Activated CD4-positive, alpha-beta T cell treated with anti-CD3 and anti-CD28 coated beads for 48 hours (primary cell): ENCODE data around the gene DNAJB6.
A peak's percentile ranks its signal among the peaks of the same experiment; 100 is the strongest.

ENCODE experiments used
- DNase-seq: peaks from one replicate; pipeline ENCODE4 v3.0.0-alpha.2; 2020

Gene DNAJB6

DNA sequence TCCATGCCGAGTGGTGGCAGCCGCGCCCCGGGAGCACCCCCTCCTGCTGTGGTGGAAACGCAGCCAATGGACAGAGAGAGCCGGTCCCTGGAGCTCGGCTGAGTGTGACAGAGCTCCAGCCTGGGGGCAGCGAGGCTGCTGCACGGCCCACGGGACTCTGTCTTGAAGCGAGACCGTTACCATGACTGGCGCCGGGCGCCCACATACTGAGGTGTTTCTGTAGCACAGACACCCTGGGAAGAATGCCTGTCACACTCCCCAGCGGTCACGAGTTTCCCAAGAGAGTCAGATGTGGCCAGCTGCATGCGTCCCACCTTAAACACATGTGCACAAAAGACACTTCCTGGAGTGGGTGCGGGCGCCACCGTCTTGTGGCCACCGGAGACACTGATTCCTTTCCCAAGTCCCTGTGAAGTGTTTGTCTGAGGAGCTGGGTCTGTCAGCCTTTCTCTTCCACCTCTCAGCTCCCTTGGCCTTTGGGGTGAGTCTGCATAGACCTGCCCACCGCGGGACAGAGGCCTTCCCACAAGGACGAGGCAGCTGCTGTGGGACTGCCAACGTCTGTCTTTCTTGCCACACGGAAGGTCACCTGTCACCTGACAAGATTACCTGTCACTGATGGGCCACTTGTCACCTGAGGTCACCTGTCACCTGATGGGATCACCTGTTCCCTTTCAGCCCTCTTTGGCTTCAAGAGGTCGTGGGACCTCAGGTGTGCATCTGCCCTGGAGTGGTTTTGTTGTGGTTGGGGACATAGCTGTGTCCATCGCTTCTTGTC lies 94.6 kb downstream of the DNAJB6 start:
- DNase-seq = no peak

DNA sequence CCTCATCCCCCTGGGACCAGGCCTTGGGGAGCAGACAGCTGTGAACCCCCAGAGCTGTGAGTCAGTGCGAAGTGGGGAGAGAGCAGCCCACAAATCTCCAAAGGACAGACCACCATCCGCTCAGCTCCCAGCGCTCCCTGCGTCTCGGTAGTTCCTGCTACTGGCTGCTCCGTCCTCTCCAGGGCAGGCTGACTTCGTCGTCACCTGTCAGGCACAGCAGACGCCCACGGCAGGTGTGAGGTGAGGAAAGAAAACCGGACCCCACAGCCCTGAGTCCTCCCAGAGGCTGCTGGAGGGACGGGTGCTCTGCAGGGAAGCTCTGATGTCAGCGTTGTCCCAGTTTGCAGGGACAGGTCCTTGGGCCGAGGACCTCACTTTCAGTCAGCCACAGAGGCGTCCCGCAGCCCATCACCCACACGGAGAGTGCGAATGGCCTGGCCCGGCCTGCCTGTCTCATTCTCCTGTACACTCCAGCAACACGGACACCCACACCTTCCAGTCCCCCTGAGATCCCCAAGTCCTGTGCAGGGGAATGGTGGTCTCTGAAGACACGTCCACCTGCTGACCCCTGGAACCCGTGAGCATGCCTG lies 95.2 kb downstream of the DNAJB6 start:
- DNase-seq = no peak

DNA sequence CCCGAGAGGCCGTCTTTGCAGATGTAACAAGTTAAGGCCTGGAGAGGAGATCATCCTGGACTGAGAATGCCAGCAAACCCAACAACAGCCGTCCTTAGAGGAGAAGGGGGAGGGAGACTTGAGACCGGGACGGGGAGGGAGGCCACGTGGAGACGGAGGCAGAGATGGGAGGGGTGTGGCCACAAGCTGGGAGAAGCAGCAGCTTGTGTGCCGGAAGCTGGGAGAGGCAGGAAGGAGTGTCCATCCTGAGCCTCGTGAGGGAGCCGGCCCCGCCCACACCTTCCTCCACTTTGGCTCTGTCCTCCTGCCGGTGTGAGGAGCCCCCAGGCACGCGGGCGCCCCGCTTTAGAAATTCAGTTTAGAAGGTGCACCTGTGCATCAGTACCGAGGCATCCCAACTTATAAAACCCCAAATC lies 95.7 kb downstream of the DNAJB6 start:
- peak; percentile 27 for DNase-seq

- DNase-seq = peak; percentile 74
Measured at GRCh38 chr7:157432957-157433576, 96.3 kb downstream of the DNAJB6 start.

DNA sequence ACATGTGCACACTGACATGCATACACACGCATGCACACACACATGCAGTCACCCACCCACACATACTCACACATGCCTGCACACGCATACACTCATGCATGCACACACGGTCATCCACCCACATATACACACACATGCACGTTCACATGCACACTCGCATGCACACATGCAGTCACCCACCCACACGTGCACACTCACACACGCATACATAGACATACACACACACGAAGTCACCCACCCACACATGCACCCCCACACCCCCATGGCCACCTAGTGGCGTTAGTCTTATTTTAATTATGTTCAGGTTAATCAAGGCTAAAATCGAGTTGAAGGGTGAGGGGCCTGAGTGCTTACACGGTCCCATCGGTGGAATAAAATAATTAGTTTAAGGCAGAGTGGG lies 96.8 kb downstream of the DNAJB6 start:
- DNase-seq = no peak

DNA sequence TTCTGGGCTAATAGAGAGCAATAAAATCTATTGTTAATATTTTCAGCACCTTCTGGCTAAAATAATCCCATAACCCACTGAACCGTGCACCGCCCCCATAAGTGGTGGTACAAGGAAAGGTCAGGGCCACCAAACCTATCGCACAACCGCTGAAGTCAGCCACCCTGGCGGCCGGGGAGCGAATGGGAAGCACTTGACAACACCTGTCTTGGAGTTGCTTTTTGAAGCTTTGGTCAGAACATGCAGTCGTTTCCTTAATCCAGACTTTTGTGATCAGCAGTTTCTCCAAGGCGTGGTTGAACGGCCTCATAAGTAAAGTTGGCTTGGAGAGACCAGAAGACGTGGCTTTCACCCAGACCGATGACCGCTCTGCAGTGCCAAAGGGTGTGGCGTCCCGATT lies 97.4 kb downstream of the DNAJB6 start:
- DNase-seq = no peak

DNA sequence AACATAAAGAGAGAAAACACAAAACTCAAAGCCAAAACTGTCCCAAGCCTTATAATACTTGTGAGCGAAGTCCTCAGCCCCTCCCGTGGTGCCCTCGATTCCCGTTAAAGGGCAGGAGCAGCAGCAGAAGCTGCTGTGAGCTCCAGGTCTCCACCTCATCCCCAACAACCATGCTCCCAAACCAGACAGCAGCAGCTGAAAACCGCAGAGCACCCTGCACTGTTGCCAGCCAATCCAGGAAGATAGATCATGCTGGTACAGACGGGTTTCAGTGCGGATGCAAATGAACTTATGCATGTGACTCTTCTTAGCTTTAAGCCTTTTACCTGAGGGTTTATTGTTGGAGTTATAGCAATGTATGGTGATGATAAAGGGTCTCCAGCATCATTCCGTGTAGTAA lies 97.9 kb downstream of the DNAJB6 start:
- DNase-seq = no peak

- DNase-seq = no peak
Measured at GRCh38 chr7:157436076-157436475, 99.3 kb downstream of the DNAJB6 start.

DNA sequence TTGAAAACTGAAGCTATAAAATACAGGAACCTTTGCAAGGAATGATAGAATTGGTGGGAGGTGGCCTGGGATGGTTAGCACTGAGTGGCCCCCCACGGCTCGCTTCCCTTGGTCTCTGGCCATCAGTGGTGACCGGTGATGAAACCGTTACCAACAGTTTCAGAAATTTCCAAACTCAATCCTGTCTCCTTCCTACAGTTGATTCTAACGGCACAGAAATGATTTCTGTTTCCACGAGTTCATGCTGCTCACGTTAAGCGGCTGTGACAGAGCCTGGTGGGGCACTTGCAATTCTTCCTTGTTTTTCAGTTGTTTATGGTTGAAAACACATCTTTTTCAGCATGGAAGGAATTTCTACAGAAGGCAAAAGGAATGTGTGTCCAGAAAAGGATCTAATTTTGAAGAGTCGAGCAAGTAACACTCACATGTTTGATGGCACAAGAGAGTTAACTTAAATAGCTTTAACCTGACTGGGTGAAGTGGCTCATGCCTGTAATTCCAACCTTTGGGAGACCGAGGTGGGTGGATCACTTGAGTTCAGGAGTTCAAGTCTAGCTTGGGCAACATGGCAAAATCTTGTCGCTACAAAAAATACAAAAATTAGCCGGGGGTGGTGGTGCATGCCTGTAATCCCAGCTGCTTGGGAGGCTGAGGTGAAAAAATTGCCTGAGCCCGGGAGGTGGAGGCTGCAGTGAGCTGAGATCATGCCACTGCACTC lies 100.1 kb downstream of the DNAJB6 start:
- DNase-seq = no peak

- no peak for DNase-seq
Measured at GRCh38 chr7:157437519-157438061, 100.8 kb downstream of the DNAJB6 start.

GRCh38 chr7:157438121-157439025 lies 101.6 kb downstream of the DNAJB6 start:
- DNase-seq = no peak

GRCh38 chr7:157439149-157439548 lies 102.3 kb downstream of the DNAJB6 start:
- DNase-seq = no peak

DNA sequence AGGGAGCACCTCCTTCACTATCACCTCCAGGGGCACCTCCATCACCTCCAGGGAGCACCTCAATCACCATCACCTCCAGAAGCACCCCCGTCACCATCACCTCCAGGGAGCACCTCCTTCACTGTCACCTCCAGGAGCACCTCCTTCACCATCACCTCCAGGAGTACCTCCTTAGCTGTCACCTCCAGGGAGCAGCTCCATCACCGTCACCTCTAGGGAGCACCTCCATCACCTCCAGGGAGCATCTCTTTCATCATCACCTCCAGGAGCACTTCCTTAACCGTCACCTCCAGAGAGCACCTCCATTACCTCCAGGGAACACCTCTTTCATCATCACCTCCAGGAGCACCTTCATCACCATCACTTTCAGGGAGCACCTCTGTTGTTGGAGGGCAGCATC lies 103.0 kb downstream of the DNAJB6 start:
- DNase-seq = no peak

DNA sequence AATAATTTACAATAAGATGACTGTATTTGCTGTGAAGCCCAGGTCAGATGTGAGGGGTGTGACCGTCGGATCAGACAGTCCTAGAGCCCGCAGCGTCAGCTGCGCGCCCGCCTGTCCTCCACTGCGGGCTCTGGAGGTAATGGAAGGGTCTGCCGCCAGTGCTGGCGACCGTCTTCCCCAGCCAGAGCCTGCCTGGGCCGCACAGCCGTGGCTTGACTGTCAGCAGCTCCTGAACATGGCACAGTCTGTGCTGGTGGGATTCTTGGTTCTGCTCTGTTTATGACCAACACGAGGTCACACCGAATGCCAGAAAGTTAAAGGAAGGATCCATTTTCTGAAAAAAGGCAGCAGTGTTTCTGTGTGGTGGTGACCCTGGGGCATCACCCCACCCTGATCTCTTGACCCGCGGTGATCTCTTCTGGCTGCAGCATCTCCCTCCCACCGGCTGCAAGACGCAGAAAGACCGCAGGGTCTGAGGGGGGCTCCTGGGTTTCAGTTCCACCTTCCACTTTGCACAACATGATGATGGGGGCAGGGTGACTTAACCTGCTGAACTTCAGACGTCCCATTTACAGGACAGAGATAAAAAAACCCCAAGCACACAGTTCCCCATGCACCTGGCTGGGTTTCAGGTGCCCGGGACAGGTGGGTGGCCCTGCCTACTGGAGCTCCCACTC lies 103.7 kb downstream of the DNAJB6 start:
- DNase-seq = no peak

DNA sequence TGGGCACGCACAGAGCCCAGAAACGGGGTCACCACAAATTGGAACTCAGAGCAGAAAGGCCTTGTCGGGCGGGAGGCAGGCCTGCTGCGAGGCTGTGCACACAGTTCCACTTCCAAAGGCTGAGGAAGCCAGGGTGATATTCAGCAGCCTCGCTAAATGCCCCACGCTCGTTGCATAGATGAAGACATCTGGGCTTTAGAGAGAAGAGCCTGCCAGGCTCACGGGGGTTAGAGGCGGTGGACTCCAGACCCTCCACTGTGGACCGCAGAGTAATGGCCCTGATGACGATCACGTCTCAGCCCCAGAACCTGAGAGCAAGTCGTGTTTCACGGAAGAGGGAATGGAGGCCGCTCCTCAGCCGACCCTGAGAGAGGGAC lies 104.2 kb downstream of the DNAJB6 start:
- no peak for DNase-seq

GRCh38 chr7:157442456-157442855 lies 105.7 kb downstream of the DNAJB6 start:
- no peak for DNase-seq

DNA sequence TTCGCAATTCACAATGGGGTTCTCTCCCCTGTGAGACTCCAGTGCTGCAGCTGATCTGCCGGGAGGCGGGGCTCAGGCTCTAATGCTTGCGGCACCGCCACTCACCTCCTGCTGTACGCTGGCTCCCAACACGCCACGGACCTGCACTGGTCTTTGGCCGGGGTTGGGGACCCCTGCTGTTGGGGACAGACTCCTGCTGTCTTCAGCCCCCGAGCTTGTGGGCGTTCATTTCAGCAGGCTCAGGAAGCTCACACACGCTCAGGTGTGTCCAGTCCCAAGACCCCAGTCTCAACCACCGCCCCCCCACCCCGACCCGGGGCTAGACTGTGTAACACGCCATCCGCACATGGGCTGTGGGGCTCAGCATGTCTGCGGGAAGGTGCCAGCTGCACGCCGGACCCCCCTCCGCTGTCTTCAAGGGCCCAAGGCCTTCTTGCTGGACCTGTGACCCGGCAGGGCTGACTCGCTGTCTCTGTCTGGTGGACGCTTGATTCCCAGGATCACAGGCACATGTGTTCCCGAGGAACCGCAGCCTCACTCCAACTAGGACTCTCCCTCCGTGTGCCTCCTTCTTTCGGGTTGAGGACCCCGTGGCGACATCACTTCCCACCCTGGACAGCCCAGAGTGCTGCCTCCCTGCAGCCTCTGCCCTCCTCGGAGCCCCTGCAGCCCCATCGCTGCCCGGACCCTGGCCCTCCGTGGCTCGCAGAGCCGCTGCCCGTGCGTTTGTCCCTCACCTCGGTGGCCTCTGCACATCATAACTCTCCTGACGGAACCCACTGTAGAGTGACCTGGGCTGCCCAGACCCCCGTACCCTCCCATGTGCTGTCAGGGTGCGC lies 106.4 kb downstream of the DNAJB6 start:
- no peak for DNase-seq

- no peak for DNase-seq
Measured at GRCh38 chr7:157444011-157444842, 107.4 kb downstream of the DNAJB6 start.

DNA sequence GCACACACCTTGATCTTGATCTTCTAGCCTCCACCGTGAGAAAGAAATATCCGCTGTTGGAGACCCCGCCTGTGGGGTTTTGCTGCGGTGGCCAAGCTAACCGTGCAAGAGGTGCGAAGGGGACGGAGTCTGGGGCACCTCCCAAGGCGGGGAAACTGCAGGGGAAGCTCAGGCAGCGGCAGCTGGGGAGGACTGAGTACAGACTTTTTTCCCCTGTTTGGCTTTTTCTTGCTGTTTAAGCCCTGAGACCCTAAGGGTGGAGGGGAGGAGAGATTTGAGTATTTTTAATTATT lies 108.0 kb downstream of the DNAJB6 start:
- no peak for DNase-seq
